Stomach (tissue), 9 donors: ENCODE measurements around the gene MZF1. TPM values are rescaled to one million over a fixed set of nuclear protein-coding genes. Genes with fewer than 3 reads are reported as not detected.
"Not testable (repeated sequence)": the region's sequence is repeated elsewhere in the genome, so short reads cannot be mapped to it uniquely, and the experiment has no call there.

Experiments used
- DNase-seq, 2 donors: peaks; one replicate each; pipeline versions ENCODE4 v3.0.0 to v3.0.0-alpha.2; 2013 to 2019
- H3K27ac ChIP-seq, 5 donors: fragments of 200-600 bp in 4 of 5; sonication (generic) in 4 of 5; one replicate each; pipeline ENCODE4 v1.5.1; 2013 to 2019; ENCODE audit warnings: mild to moderate bottlenecking in 1 of 5, moderate library complexity in 1 of 5
- H3K27me3 ChIP-seq, 3 donors: fragments of 200-600 bp; sonication (generic); one replicate each; pipeline ENCODE4 v1.5.1; 2017 to 2019; ENCODE audit warnings: mixed run types in 1 of 3
- H3K36me3 ChIP-seq, 4 donors: fragments of 200-600 bp; sonication (generic); 1 replicate in 3 of 4; 2 replicates in 1 of 4; pipeline ENCODE4 v1.5.1; 2016 to 2019
- H3K4me1 ChIP-seq, 4 donors: fragments of 200-600 bp; sonication (generic); one replicate each; pipeline ENCODE4 v1.5.1; 2016 to 2019
- H3K4me3 ChIP-seq, 4 donors: fragments of 200-600 bp; sonication (generic) in 3 of 4; one replicate each; pipeline ENCODE4 v1.5.1; 2016 to 2019; ENCODE audit warnings: mild to moderate bottlenecking in 1 of 4
- H3K9me3 ChIP-seq, 4 donors: fragments of 200-600 bp; sonication (generic); one replicate each; pipeline ENCODE4 v1.5.1; 2016 to 2019
- CTCF ChIP-seq, 7 experiments: fragments of 450-650 bp in 4 of 7; fragments of 200-600 bp in 3 of 7; sonication (generic) in 3 of 7; IDR thresholded peaks; one replicate each; pipeline ENCODE4 v1.5.1; 2016 to 2019; ENCODE audit warnings: antibody characterized with exemption in 7 of 7, control low read depth in 2 of 7, mild to moderate bottlenecking in 1 of 7
- EP300 ChIP-seq: sonication (generic); formaldehyde crosslinking; IDR thresholded peaks from one replicate; pipeline ENCODE4 v1.6.1; 2017; ENCODE audit warnings: antibody characterized with exemption
- POLR2A ChIP-seq, 4 donors: fragments of 450-650 bp; IDR thresholded peaks; one replicate each; pipeline ENCODE4 v1.6.1; 2016; ENCODE audit warnings: antibody characterized with exemption in 4 of 4, control low read depth in 2 of 4, mild to moderate bottlenecking in 1 of 4, moderate library complexity in 1 of 4
- POLR2AphosphoS5 ChIP-seq, 3 donors: sonication (generic); formaldehyde crosslinking; IDR thresholded peaks; one replicate each; pipeline ENCODE4 v1.6.1; 2016; ENCODE audit warnings: antibody characterized with exemption in 3 of 3
- WGBS, 5 donors: extraction: QIAGEN DNeasy Blood & Tissue Kit in 3 of 5; methylation state at CpG; one replicate each; pipeline versions ENCODE4 v1.1.5 to v1.1.7; 2013 to 2018; 5-methylcytosine and 5-hydroxymethylcytosine counted together
- intact Hi-C: fragments of 100-400 bp; cut with DNase I; formaldehyde crosslinking; loops from one replicate; pipeline ENCODE4 v1.15.1; 2023; ENCODE audit warnings: low total_unique reads
- polyA plus RNA-seq, 3 donors: library from polyadenylated mRNA; stranded (reverse); fragments of 200-250 nt; gene quantifications; one replicate each; pipeline ENCODE4 v1.2.3, GENCODE V29; 2013
- total RNA-seq, 5 donors: library from RNA; depleted of rRNA; stranded (reverse); fragments of >200 nt; gene quantifications; one replicate each; pipeline versions ENCODE4 v1.1.0 to v1.2.3, GENCODE V29; 2014 to 2016
- donor health status: healthy with polysubstance abuse.
- donor health status: Bipolar disorder and iron deficiency.
- donor health status: healthy.

The MZF1 gene
- total and polyA plus RNA-seq, 8 donors, result 14.0 to 84.9 (median 49.3) TPM

DNA sequence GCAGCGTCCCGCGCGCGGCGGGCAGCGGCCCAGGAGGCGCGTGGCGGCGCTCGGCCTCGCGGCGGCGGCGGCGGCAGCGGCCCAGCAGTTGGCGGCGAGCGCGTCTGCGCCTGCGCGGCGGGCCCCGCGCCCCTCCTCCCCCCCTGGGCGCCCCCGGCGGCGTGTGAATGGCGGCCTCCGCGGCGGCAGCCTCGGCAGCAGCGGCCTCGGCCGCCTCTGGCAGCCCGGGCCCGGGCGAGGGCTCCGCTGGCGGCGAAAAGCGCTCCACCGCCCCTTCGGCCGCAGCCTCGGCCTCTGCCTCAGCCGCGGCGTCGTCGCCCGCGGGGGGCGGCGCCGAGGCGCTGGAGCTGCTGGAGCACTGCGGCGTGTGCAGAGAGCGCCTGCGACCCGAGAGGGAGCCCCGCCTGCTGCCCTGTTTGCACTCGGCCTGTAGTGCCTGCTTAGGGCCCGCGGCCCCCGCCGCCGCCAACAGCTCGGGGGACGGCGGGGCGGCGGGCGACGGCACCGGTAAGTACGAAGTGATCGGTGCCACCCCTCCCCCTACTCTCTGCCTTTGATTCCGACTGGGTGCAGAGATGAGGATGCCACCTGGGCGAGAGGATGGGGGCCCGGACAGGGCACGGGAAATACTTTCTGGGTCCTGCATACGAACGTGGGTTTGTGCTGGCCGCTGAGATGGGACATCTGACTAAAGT, 28.4 kb downstream of the MZF1 start:
- TF ChIP-seq EP300 (no peak), CTCF (IDR thresholded peaks at IDR 0.05) (no peak), POLR2AphosphoS5 (IDR thresholded peaks at IDR 0.05) (no peak), POLR2A (IDR thresholded peaks at IDR 0.05) (no peak)
- peak overlapping the region; percentile 93 to 99 (median 96) for H3K27ac ChIP-seq
- H3K9me3 ChIP-seq, result no peaks in the 10 kb centered on the region
- intact Hi-C loops, result no loop called here
- peaks cover 32 to 42% (median 35%) of the 10 kb centered on the region in 4 donors for H3K36me3 ChIP-seq
- H3K4me1 ChIP-seq, result peaks cover 23 to 48% (median 43%) of the 10 kb centered on the region in 4 donors
- H3K27me3 ChIP-seq, result peaks cover 0 to 21% (median 0%) of the 10 kb centered on the region in 3 donors
- peak overlapping the region; percentile 90 to 100 (median 96) for H3K4me3 ChIP-seq
- DNase-seq, result peak in 1 of 2 donors; percentile 91
- WGBS, 5 donors, result 1 to 2% (median 1%) methylated on average over 22 to 91 of the region's 92 CpGs

GRCh38 chr19:58543826-58544590, 29.1 kb downstream of the MZF1 start, which contains the start of gene TRIM28:
TRIM28 (plus strand) TSS chr19:58544064; CDS start chr19:58544758, 694 bp downstream.
- peak within 1 kb of the TSS; percentile 93 to 99 (median 96) for H3K27ac ChIP-seq
- H3K9me3 ChIP-seq, result no peaks in the 10 kb centered on the region
- H3K4me1 ChIP-seq, result peaks cover 23 to 44% (median 40%) of the 10 kb centered on the region in 4 donors
- peaks cover 0 to 28% (median 0%) of the 10 kb centered on the region in 3 donors for H3K27me3 ChIP-seq
- 0 to 1% (median 0%) methylated on average over 44 to 73 of the region's 73 CpGs for WGBS, 5 donors
- H3K4me3 ChIP-seq, result peak within 1 kb of the TSS; percentile 90 to 100 (median 96)
- H3K36me3 ChIP-seq, result peaks cover 25 to 35% (median 28%) of the 10 kb centered on the region in 4 donors
- peak; percentile 99 to 100 for DNase-seq
- intact Hi-C loops, result no loop called here
- TF ChIP-seq POLR2A (IDR thresholded peaks at IDR 0.05), result peak in 2 of 4 donors; percentile 72 to 90
- peak in 1 of 7 experiments; percentile 8 for TF ChIP-seq CTCF (IDR thresholded peaks at IDR 0.05)
- TF ChIP-seq EP300, result no peak
- TF ChIP-seq POLR2AphosphoS5 (IDR thresholded peaks at IDR 0.05), result peak; percentile 86 to 96 (median 94)

- WGBS, 5 donors, result 75 to 82% (median 79%) methylated on average over 18 of the region's 18 CpGs
- H3K27ac ChIP-seq, result peak overlapping the region; percentile 93 to 99 (median 96)
Measured at GRCh38 chr19:58542641-58543372, 30.3 kb downstream of the MZF1 start.

GRCh38 chr19:58539169-58539559, 34.0 kb downstream of the MZF1 start:
- intact Hi-C loops, H3K9me3 ChIP-seq, DNase-seq, H3K27ac ChIP-seq, H3K4me3 ChIP-seq, H3K36me3 ChIP-seq: not testable (repeated sequence)
- H3K27me3 ChIP-seq, result peaks cover 4 to 52% (median 9%) of the 10 kb centered on the region in 3 donors
- peaks cover 5 to 21% (median 19%) of the 10 kb centered on the region in 4 donors for H3K4me1 ChIP-seq

More at GRCh38 chr19:58542641-58543372, 30.3 kb downstream of the MZF1 start:
- H3K9me3 ChIP-seq, DNase-seq, intact Hi-C loops: not testable (repeated sequence)
- H3K4me1 ChIP-seq, result peaks cover 29 to 47% (median 45%) of the 10 kb centered on the region in 4 donors
- peak overlapping the region; percentile 90 to 100 (median 96) for H3K4me3 ChIP-seq
- H3K27me3 ChIP-seq, result peaks cover 4 to 40% (median 9%) of the 10 kb centered on the region in 3 donors
- peaks cover 13 to 23% (median 16%) of the 10 kb centered on the region in 4 donors for H3K36me3 ChIP-seq
